Fibroblast of lung (primary cell): ENCODE results near the gene NUDT3. TPM values are rescaled to one million over a fixed set of nuclear protein-coding genes. Genes with fewer than 3 reads are reported as not detected.

Source experiments
- DNase-seq, 2 donors: peaks; one replicate each; pipeline versions ENCODE4 v3.0.0 to v3.0.0-alpha.2; 2010; ENCODE audit warnings: low read depth in 2 of 2
- H2AFZ ChIP-seq: 2 replicates; pipeline ENCODE4 v1.5.1; 2012; ENCODE audit warnings: low read length, control low read depth, inconsistent platforms
- H3K27ac ChIP-seq: 2 replicates; pipeline ENCODE4 v1.5.1; 2011; ENCODE audit warnings: low read length, control low read depth; ENCODE audit not compliant: insufficient read depth
- H3K27me3 ChIP-seq: 2 replicates; pipeline ENCODE4 v1.5.1; 2011; ENCODE audit warnings: mild to moderate bottlenecking, low read length; ENCODE audit not compliant: control insufficient read depth, insufficient read depth
- H3K36me3 ChIP-seq: 2 replicates; pipeline ENCODE4 v1.5.1; 2011; ENCODE audit warnings: low read length; ENCODE audit not compliant: control insufficient read depth, insufficient read depth
- H3K4me1 ChIP-seq: 2 replicates; pipeline ENCODE4 v1.5.1; 2011; ENCODE audit warnings: low read length; ENCODE audit not compliant: control insufficient read depth, insufficient read depth; ENCODE audit errors: extremely low read depth
- H3K4me2 ChIP-seq: 2 replicates; pipeline ENCODE4 v1.5.1; 2011; ENCODE audit warnings: low read length, control low read depth; ENCODE audit not compliant: insufficient read depth; ENCODE audit errors: extremely low read depth
- H3K4me3 ChIP-seq, 4 experiments: fragments of 200-600 bp in 1 of 4; sonication (generic) in 1 of 4; replicated peaks in 1 of 4; 2 replicates each; pipeline ENCODE4 v1.5.1; 2011 to 2016; ENCODE audit warnings: low read length in 4 of 4, low read depth in 3 of 4, mild to moderate bottlenecking in 3 of 4, control low read depth in 2 of 4, inconsistent platforms in 1 of 4, mixed read lengths in 1 of 4; ENCODE audit not compliant: insufficient read depth in 1 of 4; ENCODE audit errors: control extremely low read depth in 1 of 4
- H3K79me2 ChIP-seq: 2 replicates; pipeline ENCODE4 v1.5.1; 2012; ENCODE audit warnings: mild to moderate bottlenecking, low read length, inconsistent platforms; ENCODE audit not compliant: control insufficient read depth, insufficient read depth
- H3K9ac ChIP-seq: 2 replicates; pipeline ENCODE4 v1.5.1; 2011; ENCODE audit warnings: mild to moderate bottlenecking, low read length, control low read depth; ENCODE audit not compliant: insufficient read depth
- H3K9me3 ChIP-seq: 2 replicates; pipeline ENCODE4 v1.5.1; 2012; ENCODE audit warnings: low read depth, low read length; ENCODE audit not compliant: control insufficient read depth, insufficient read depth
- H4K20me1 ChIP-seq: 2 replicates; pipeline ENCODE4 v1.5.1; 2011; ENCODE audit warnings: low read length; ENCODE audit not compliant: control insufficient read depth, insufficient read depth; ENCODE audit errors: extremely low read depth
- EZH2 ChIP-seq: IDR thresholded peaks from 2 replicates; pipeline ENCODE4 v1.5.1; 2012; ENCODE audit warnings: low read length, control low read depth, mild to moderate bottlenecking; ENCODE audit errors: missing control alignments
- polyA plus RNA-seq, 2 donors: library from polyadenylated mRNA; depleted of rRNA in 1 of 2; stranded (reverse) in 1 of 2; unstranded in 1 of 2; fragments of >200 nt; gene quantifications; 2 replicates each; pipeline ENCODE4 v1.2.1, GENCODE V29; 2011 to 2012; ENCODE audit warnings: missing spikeins in 1 of 2
- total RNA-seq: library from RNA; depleted of rRNA; stranded (reverse); fragments of >200 nt; gene quantifications from 2 replicates; pipeline ENCODE4 v1.2.1, GENCODE V29; 2014
- TF ChIP-seq, protein P1 (sequence below), 2 donors: IDR thresholded peaks in 1 of 2; conservative IDR thresholded peaks in 1 of 2; 1 replicate in 1 of 2; 2 replicates in 1 of 2; pipeline ENCODE4 v1.5.1; 2011 to 2012; ENCODE audit warnings: low read length in 2 of 2, control low read depth in 1 of 2, inconsistent platforms in 1 of 2, low read depth in 1 of 2, mild to moderate bottlenecking in 1 of 2

Gene NUDT3
- total and polyA plus RNA-seq, 2 donors (not counting 1 experiment from before 2014, with no cell fraction given), result 16.0 to 27.4 TPM

DNA sequence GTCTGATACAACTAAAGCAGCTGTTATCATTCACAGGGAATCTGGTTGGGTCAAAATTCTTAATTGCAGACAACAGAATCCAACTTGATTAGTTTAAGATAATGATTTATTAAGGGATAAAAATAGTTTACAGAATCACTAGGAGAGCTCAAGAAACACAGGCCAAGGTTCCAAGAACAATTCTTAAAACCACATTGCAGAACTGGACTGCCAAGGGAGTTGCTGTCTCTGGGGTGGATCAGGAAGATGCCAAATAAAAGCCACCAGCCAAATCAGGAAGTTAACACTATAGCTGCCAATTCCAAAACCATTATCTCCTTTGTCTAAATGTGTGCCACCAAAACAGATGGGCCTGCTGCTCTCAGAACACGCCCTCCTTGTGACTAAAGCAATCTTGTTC lies 53.7 kb downstream of the NUDT3 start:
- no peak for TF ChIP-seq EZH2
- TF ChIP-seq, protein P1, sequence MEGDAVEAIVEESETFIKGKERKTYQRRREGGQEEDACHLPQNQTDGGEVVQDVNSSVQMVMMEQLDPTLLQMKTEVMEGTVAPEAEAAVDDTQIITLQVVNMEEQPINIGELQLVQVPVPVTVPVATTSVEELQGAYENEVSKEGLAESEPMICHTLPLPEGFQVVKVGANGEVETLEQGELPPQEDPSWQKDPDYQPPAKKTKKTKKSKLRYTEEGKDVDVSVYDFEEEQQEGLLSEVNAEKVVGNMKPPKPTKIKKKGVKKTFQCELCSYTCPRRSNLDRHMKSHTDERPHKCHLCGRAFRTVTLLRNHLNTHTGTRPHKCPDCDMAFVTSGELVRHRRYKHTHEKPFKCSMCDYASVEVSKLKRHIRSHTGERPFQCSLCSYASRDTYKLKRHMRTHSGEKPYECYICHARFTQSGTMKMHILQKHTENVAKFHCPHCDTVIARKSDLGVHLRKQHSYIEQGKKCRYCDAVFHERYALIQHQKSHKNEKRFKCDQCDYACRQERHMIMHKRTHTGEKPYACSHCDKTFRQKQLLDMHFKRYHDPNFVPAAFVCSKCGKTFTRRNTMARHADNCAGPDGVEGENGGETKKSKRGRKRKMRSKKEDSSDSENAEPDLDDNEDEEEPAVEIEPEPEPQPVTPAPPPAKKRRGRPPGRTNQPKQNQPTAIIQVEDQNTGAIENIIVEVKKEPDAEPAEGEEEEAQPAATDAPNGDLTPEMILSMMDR (conservative IDR thresholded peaks at IDR 0.05 in 1 of 2, IDR thresholded peaks at IDR 0.05 in 1 of 2; ENCODE audit: low read depth in 1 of 2, low read length in 2 of 2), result no peak
- H3K4me1 ChIP-seq, result peaks cover 4% of the 10 kb centered on the region
- no peak overlapping the region for H3K27ac ChIP-seq
- H3K4me2 ChIP-seq, result no peak overlapping the region
- H2AFZ ChIP-seq, result no peak overlapping the region
- no peaks in the 10 kb centered on the region for H3K9me3 ChIP-seq
- H3K27me3 ChIP-seq, result no peaks in the 10 kb centered on the region
- peaks cover 2% of the 10 kb centered on the region for H3K36me3 ChIP-seq
- no peak overlapping the region for H3K9ac ChIP-seq
- H3K79me2 ChIP-seq, result peaks cover 5% of the 10 kb centered on the region
- no peak for DNase-seq
- no peak overlapping the region for H3K4me3 ChIP-seq
- H4K20me1 ChIP-seq, result no peaks in the 10 kb centered on the region

DNA sequence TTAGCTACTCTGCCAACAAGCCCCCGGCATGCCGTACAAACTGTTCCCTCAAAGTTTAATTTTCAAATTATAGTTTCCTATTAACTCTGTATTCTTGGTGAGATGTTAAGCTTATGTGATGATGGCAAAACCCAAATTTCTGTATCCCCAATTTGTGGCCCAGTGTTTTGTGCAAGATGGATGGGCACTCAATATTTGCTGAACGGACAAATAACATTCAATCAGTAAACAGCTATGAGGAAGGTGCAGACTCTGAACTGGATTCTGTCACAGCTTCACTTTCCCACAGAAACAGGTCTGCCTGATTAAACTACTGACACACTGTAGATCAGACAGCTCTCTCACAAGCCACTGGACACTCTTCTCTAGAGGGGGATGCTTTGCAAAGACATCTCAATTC lies 54.1 kb downstream of the NUDT3 start:
- H3K27ac ChIP-seq, result no peak overlapping the region
- peaks cover 2% of the 10 kb centered on the region for H3K36me3 ChIP-seq
- TF ChIP-seq EZH2, result no peak
- TF ChIP-seq, protein P1 (conservative IDR thresholded peaks at IDR 0.05 in 1 of 2, IDR thresholded peaks at IDR 0.05 in 1 of 2; ENCODE audit: low read depth in 1 of 2, low read length in 2 of 2), result no peak
- H3K9ac ChIP-seq, result no peak overlapping the region
- H2AFZ ChIP-seq, result no peak overlapping the region
- peaks cover 4% of the 10 kb centered on the region for H3K4me1 ChIP-seq
- no peaks in the 10 kb centered on the region for H3K9me3 ChIP-seq
- no peak overlapping the region for H3K4me2 ChIP-seq
- H4K20me1 ChIP-seq, result no peaks in the 10 kb centered on the region
- no peak overlapping the region for H3K4me3 ChIP-seq
- no peak for DNase-seq
- no peaks in the 10 kb centered on the region for H3K27me3 ChIP-seq
- peaks cover 4% of the 10 kb centered on the region for H3K79me2 ChIP-seq

DNA sequence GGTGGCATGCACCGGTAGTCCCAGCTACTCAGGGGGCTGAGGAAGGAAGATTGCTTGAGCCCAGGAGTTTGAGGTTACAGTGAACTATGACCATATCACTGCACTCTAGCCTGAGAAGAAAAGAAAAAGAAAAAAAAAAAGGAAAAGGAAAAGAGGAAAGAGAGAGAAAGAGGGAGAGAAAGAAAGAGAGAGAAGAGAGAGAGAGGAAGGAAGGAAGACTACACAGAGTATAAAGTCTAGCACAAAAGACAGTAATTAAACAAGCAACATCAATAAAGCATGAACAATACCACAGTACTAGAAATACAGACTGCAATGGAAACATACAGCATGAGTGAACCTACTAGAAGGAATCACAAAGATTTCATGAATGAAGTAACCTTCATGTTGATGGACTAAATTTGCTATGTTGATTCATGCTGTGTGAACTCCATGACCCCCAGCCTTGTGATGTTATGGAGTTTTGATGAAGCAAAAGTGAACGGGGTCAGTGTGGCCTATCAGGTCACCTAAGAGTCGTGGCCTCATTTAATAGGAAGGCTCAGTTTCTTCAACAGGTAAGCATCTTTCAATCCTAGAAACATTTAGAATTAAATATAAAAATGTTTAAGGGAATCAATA lies 57.6 kb downstream of the NUDT3 start:
- no peak for DNase-seq
- H3K27me3 ChIP-seq, result no peaks in the 10 kb centered on the region
- H3K9ac ChIP-seq, result no peak overlapping the region
- peaks cover 2% of the 10 kb centered on the region for H3K36me3 ChIP-seq
- H2AFZ ChIP-seq, result no peak overlapping the region
- no peak overlapping the region for H3K27ac ChIP-seq
- no peaks in the 10 kb centered on the region for H3K4me1 ChIP-seq
- no peaks in the 10 kb centered on the region for H4K20me1 ChIP-seq
- no peak overlapping the region for H3K4me3 ChIP-seq
- H3K9me3 ChIP-seq, result no peaks in the 10 kb centered on the region
- H3K79me2 ChIP-seq, result peaks cover 2% of the 10 kb centered on the region
- no peak overlapping the region for H3K4me2 ChIP-seq
- TF ChIP-seq, protein P1 (conservative IDR thresholded peaks at IDR 0.05 in 1 of 2, IDR thresholded peaks at IDR 0.05 in 1 of 2; ENCODE audit: low read depth in 1 of 2, low read length in 2 of 2), result no peak
- no peak for TF ChIP-seq EZH2
